ENCODE results near the gene KDELR3. TPM values are rescaled to one million over a fixed set of nuclear protein-coding genes. Genes with fewer than 3 reads are reported as not detected.
A peak's percentile ranks its signal among the peaks of the same experiment; 100 is the strongest.

The KDELR3 gene
- total RNA-seq, 2 donors from 2014 or later: 16.8 to 52.9 TPM

DNA sequence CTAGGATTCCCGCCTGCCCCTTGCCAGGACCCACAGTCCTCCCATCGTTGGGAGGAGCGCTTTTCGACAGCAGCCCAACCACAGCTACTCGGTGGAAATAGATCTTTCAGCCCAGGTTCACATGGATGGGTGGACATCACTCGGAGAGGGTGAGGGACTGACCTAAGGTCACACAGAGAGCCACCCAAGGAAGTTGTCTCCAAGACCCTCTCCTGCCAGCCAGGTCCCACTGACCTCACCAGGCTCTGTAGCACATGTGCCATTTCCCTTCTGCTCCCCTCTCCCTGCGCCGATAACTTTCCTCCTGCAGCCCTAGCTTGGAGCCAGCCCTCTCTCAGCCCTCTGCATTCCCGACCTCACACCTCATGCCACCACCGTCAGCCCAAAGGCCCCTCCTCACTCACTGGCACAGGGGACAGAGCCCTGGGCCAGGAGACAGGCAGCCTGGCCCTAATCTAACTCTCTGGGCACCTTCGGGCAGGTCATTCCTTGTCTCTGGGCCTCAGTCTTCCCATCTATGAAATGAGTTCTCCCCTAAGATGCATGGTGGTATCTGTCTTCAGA lies 17.6 kb upstream of the KDELR3 start:
- H3K4me1 ChIP-seq (ENCODE audit: control insufficient read depth in 1 of 2, low read depth in 2 of 2): peaks cover 5 to 21% of the 10 kb centered on the region in 2 donors
- H3K36me3 ChIP-seq: no peaks in the 10 kb centered on the region
- H3K4me3 ChIP-seq: no peak overlapping the region
- DNase-seq (ENCODE audit: low spot score): no peak
- no peak overlapping the region for H3K27ac ChIP-seq
- TF ChIP-seq, protein P1, sequence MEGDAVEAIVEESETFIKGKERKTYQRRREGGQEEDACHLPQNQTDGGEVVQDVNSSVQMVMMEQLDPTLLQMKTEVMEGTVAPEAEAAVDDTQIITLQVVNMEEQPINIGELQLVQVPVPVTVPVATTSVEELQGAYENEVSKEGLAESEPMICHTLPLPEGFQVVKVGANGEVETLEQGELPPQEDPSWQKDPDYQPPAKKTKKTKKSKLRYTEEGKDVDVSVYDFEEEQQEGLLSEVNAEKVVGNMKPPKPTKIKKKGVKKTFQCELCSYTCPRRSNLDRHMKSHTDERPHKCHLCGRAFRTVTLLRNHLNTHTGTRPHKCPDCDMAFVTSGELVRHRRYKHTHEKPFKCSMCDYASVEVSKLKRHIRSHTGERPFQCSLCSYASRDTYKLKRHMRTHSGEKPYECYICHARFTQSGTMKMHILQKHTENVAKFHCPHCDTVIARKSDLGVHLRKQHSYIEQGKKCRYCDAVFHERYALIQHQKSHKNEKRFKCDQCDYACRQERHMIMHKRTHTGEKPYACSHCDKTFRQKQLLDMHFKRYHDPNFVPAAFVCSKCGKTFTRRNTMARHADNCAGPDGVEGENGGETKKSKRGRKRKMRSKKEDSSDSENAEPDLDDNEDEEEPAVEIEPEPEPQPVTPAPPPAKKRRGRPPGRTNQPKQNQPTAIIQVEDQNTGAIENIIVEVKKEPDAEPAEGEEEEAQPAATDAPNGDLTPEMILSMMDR (IDR thresholded peaks at IDR 0.05): no peak
- H3K9me3 ChIP-seq: no peaks in the 10 kb centered on the region
- H3K27me3 ChIP-seq (replicated peaks; ENCODE audit: insufficient read depth): peaks cover 6% of the 10 kb centered on the region
- ATAC-seq (ENCODE audit: insufficient number of reproducible peaks, low FRiP score, low read depth): no peak

DNA sequence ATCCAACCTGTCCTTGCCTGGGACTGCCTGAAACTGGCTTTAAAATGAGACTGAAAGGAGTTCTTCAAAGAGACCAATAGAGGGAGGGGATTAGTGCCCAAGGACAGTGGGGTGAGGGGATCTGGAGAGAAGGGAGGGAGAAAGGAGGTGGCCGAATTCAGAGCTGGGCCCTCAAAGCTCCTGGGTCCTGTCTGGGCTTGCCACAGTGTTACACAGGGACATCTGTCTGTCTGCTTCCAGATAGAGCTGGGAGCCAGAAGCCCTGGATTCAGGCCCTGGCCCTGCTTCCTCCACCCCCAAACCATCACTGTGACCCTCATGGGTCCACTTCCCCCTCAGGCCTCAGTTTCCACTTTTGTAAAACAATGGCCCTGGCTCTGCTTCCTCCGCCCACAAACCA lies 16.5 kb upstream of the KDELR3 start:
- TF ChIP-seq, protein P1 (IDR thresholded peaks at IDR 0.05): no peak
- Histone ChIP-seq H3K4me1 (ENCODE audit: control insufficient read depth in 1 of 2, low read depth in 2 of 2) (peaks cover 5 to 25% of the 10 kb centered on the region in 2 donors), H3K36me3 (no peaks in the 10 kb centered on the region), H3K27me3 (replicated peaks; ENCODE audit: insufficient read depth) (peaks cover 6% of the 10 kb centered on the region), H3K9me3 (no peaks in the 10 kb centered on the region), H3K4me3 (no peak overlapping the region), H3K27ac (no peak overlapping the region)
- ATAC-seq (ENCODE audit: insufficient number of reproducible peaks, low FRiP score, low read depth) (no peak), DNase-seq (ENCODE audit: low spot score) (no peak)

DNA sequence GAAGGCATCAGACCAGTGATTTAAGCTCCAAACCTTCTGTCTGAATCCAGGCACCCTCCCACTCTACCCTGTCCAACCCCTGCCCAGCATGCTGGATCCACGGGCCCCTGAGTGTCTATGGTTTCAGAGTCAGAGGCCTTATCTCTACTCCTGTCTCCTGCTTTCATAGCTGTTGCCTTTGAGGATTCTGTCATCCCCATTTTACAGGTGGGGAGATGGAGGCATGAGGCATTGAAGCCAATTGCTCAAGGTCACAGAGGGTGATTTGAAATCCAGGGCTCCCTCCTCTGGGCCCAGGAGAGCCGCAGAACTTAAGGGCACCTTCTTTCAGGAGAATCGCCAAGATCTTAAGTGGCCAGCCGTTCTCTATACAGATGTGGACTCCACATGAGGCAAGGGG lies 16.0 kb upstream of the KDELR3 start:
- no peak for ATAC-seq (ENCODE audit: insufficient number of reproducible peaks, low FRiP score, low read depth)
- Histone ChIP-seq H3K36me3 (no peaks in the 10 kb centered on the region), H3K4me3 (no peak overlapping the region), H3K9me3 (no peaks in the 10 kb centered on the region), H3K4me1 (ENCODE audit: control insufficient read depth in 1 of 2, low read depth in 2 of 2) (peaks cover 5 to 25% of the 10 kb centered on the region in 2 donors), H3K27me3 (replicated peaks; ENCODE audit: insufficient read depth) (peaks cover 6% of the 10 kb centered on the region), H3K27ac (no peak overlapping the region)
- TF ChIP-seq, protein P1 (IDR thresholded peaks at IDR 0.05): no peak
- no peak for DNase-seq (ENCODE audit: low spot score)

DNA sequence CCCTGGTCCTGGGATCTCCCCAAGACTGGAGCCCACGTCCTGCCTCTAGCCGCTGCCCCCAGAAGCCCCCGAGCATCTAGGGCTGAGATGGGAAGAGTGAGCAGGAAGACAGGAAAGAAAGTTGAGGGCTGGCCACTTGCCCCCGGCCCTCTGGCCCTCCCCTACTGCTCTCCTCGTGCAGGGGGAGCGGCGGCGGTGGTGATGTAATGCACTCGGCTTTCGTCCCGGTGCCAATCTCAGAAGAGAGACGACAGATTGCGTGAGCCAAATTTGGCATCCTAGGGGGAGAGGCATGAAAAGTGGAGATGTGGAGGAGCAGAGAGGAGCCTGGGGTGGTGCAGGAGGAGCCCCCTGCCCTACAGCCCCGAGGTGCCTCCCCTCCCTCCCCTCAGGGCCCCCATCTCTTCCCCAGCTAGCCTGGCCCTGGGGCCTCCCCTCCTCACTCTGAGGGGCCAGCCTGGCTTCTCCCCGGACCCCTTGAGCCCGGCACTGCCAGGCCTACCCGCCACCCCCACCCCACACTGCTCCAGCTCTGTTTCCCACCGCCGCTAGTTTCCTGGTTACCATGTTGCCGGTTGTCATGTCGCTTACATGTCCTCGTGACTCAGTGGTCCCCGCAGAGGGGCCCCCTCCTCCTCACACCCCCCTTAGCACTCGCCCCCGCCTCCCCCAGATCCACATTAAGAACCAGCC lies 15.4 kb upstream of the KDELR3 start:
- DNase-seq (ENCODE audit: low spot score) (no peak), ATAC-seq (ENCODE audit: insufficient number of reproducible peaks, low FRiP score, low read depth) (peak; percentile 61)
- H3K4me1 ChIP-seq (ENCODE audit: control insufficient read depth in 1 of 2, low read depth in 2 of 2): peaks cover 5 to 25% of the 10 kb centered on the region in 2 donors
- no peaks in the 10 kb centered on the region for H3K36me3 ChIP-seq
- H3K4me3 ChIP-seq: no peak overlapping the region
- peaks cover 6% of the 10 kb centered on the region for H3K27me3 ChIP-seq (replicated peaks; ENCODE audit: insufficient read depth)
- no peak overlapping the region for H3K27ac ChIP-seq
- no peaks in the 10 kb centered on the region for H3K9me3 ChIP-seq
- TF ChIP-seq, protein P1 (IDR thresholded peaks at IDR 0.05): no peak

DNA sequence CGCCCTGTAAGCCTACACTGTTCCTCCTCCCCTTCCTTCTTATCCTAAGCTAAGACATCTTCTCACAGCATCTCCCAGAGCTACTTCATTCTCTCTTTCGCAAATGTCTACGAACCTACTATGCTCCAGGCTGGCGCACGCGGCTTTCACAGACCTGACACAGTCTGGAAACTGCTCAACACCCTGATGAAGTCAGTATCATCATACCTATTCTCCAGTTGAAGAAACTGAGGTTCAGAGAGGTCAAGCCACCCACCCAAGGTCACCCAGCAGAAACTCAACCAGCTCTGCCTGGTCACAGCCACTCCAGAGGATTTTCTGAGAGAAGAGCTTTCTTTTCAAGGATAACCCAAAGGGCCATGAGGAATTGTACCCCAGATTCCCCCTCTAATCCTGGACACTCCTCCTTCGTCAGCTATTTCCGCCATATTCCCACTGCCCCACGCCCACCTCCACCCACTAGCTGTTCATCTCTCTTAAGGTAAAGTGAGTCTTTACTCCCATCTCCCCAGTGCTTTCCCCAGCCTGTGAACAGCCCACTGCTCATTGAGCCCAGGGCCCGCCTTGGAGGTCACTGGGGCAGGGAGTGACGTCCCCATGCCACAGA lies 14.7 kb upstream of the KDELR3 start:
- no peak for ATAC-seq (ENCODE audit: insufficient number of reproducible peaks, low FRiP score, low read depth)
- H3K27me3 ChIP-seq (replicated peaks; ENCODE audit: insufficient read depth): peaks cover 6% of the 10 kb centered on the region

More for the DNA sequence above, 14.7 kb upstream of the KDELR3 start:
- Histone ChIP-seq H3K27ac (no peak overlapping the region), H3K9me3 (no peaks in the 10 kb centered on the region), H3K4me3 (no peak overlapping the region), H3K36me3 (no peaks in the 10 kb centered on the region), H3K4me1 (ENCODE audit: control insufficient read depth in 1 of 2, low read depth in 2 of 2) (peaks cover 5 to 25% of the 10 kb centered on the region in 2 donors)
- DNase-seq (ENCODE audit: low spot score): no peak
- TF ChIP-seq, protein P1 (IDR thresholded peaks at IDR 0.05): no peak
